ENCODE measurements around the gene SNX21. TPM values are rescaled to one million over a fixed set of nuclear protein-coding genes. Genes with fewer than 3 reads are reported as not detected.
"Not testable (repeated sequence)": the region's sequence is repeated elsewhere in the genome, so short reads cannot be mapped to it uniquely, and the experiment has no call there.

SNX21 gene
- polyA plus RNA-seq, 1 donor from 2014 or later, result 2.4 TPM

DNA sequence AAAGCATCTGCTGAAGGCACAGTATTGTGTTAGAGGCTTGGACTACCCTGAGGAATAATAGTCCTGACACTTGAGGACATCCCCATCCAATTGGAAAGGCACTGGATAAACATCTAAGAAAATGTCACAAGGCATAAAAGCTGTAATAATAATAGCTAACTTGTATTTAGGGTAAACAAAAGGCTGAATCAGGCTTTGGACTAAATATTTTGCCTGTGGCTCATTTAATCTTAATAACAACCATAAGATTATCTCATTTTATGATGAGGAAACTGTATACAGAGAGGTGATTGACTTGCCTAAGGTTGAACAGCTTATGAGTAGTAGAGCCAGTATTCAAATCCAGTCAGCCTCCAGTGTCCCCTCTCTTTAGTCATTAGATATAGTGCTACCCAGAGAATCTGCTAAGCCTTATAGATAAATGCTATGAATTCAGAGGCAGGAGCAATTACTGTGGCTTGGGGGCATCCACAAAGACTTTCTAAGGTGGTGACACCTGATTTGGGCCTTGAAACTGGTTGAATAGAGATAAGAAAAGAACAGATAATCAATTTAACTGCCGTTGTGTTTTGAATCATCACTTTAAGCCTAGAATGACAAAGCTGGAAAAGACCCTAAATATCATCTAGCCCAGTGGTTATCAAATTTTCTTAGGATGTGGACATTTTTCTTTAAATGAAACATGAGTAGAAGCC, 40.0 kb downstream of the SNX21 start:
- Mint-ChIP-seq H3K4me3 (no peak overlapping the region), H3K4me1 (no peaks in the 10 kb centered on the region), H3K9me3 (no peaks in the 10 kb centered on the region), H3K27ac (no peak overlapping the region), H3K36me3 (peaks cover 2% of the 10 kb centered on the region), H3K27me3 (no peaks in the 10 kb centered on the region)

GRCh38 chr20:45874104-45874481, 40.5 kb downstream of the SNX21 start:
- H3K4me1 Mint-ChIP-seq, H3K36me3 Mint-ChIP-seq, H3K4me3 Mint-ChIP-seq, H3K9me3 Mint-ChIP-seq, H3K27ac Mint-ChIP-seq, H3K27me3 Mint-ChIP-seq: not testable (repeated sequence)

DNA sequence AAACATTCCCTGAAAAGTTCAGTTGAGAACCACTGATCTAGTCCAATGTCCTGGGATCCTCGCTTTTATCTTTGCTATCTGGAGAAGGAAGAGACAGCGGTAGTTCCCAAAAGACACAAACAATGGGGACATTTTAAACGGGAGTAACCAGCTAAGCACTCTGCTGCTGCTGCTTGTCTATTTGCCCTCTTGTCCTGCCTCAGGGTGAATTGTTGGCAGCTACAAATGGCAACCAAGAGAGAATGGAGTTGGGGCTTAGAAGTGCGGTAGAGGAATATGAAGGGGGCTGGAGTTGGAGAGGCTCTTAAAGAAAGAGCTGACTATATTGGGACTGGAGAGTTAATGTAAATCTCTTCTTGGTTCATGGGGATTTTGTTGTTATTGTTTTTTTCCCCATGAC, 41.0 kb downstream of the SNX21 start:
- peaks cover 2% of the 10 kb centered on the region for H3K36me3 Mint-ChIP-seq
- H3K27me3 Mint-ChIP-seq, result no peaks in the 10 kb centered on the region
- H3K27ac Mint-ChIP-seq, result no peak overlapping the region
- no peaks in the 10 kb centered on the region for H3K4me1 Mint-ChIP-seq
- no peak overlapping the region for H3K4me3 Mint-ChIP-seq
- H3K9me3 Mint-ChIP-seq, result no peaks in the 10 kb centered on the region

DNA sequence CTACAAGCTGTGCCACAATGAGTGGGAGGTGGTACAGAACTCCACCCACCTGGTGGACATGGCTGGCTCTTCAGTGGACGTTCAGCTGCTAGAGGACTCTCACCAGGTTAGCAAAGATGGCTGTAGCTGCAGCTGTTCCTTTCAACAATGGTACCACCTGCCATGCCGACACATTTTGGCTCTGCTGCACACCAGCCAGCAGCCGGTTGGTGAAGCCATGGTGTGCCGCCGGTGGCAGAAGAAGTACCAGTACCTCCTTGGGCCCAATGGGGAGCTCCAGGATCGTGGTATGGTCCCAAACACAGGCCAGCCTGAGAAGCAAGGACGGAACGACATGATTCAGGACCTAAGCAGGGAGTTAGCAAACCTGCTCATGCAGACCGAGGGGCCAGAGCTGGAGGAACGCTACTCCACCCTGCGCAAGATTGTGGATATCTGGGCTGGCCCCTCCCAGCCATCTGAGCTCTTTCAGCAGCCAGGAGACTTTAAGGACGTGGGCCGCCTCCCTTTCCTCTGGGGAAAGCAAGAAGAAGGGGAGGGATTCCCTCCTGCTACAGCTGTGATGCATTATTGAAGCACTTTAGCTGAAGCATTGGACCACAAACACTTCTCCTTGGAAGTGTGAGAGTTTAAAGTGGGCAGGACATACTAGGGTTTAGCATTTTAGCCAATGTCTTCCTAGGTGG, 44.6 kb downstream of the SNX21 start:
- Mint-ChIP-seq H3K4me1 (peaks cover 13 to 20% (median 17%) of the 10 kb centered on the region in 3 donors), H3K4me3 (no peak overlapping the region), H3K27ac (no peak overlapping the region), H3K27me3 (no peaks in the 10 kb centered on the region), H3K9me3 (no peaks in the 10 kb centered on the region), H3K36me3 (no peaks in the 10 kb centered on the region)

GRCh38 chr20:45880988-45881788, 47.6 kb downstream of the SNX21 start, which contains the start of gene ZSWIM1:
TSS of gene ZSWIM1 (plus strand) at chr20:45881227. CDS start at chr20:45882593, 1,366 bp downstream.
- Mint-ChIP-seq H3K4me3 (peak within 1 kb of the TSS; percentile 87 to 96 (median 92)), H3K4me1 (peaks cover 13 to 25% (median 17%) of the 10 kb centered on the region in 3 donors), H3K27me3 (no peaks in the 10 kb centered on the region), H3K9me3 (no peaks in the 10 kb centered on the region), H3K27ac (peak within 1 kb of the TSS; percentile 68 to 96 (median 89)), H3K36me3 (no peaks in the 10 kb centered on the region)

DNA sequence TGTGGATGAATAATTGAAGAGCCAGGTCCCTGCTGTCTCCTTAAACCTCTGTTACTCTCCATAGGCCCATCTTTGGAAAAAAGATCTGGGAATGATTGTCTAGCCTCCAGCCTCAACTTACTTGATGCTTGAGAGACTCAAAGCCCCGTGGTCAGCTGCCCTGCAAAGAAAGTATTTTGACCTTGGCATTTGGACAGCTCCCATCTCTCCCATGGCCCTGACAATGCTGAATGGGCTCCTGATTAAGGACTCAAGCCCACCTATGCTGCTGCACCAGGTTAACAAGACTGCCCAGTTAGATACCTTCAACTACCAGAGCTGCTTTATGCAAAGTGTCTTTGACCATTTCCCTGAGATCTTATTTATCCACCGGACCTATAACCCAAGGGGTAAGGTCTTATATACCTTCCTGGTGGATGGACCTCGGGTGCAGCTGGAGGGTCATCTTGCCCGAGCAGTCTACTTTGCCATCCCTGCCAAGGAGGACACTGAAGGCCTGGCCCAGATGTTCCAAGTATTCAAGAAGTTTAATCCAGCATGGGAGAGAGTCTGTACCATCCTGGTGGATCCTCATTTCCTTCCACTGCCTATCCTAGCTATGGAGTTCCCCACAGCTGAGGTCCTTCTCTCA, 49.0 kb downstream of the SNX21 start:
- peak overlapping the region in 2 of 3 donors; percentile 46 to 68 for H3K27ac Mint-ChIP-seq

GRCh38 chr20:45883100-45883469, 49.5 kb downstream of the SNX21 start:
- Mint-ChIP-seq H3K9me3 (no peaks in the 10 kb centered on the region), H3K4me1 (peaks cover 13 to 27% (median 20%) of the 10 kb centered on the region in 3 donors), H3K27me3 (no peaks in the 10 kb centered on the region), H3K27ac (no peak overlapping the region), H3K4me3 (peak overlapping the region in 2 of 4 donors; percentile 73 to 76), H3K36me3 (no peaks in the 10 kb centered on the region)

More for the DNA sequence above, 49.0 kb downstream of the SNX21 start:
- Mint-ChIP-seq H3K36me3 (no peaks in the 10 kb centered on the region), H3K27me3 (no peaks in the 10 kb centered on the region), H3K4me1 (peaks cover 13 to 26% (median 20%) of the 10 kb centered on the region in 3 donors), H3K4me3 (peak overlapping the region; percentile 67 to 76 (median 73)), H3K9me3 (no peaks in the 10 kb centered on the region)

GRCh38 chr20:45886590-45887345, 53.2 kb downstream of the SNX21 start:
- Mint-ChIP-seq H3K27me3 (no peaks in the 10 kb centered on the region), H3K27ac (no peak overlapping the region), H3K9me3 (no peaks in the 10 kb centered on the region), H3K4me3 (peak overlapping the region in 1 of 4 donors; percentile 5), H3K4me1 (peaks cover 14 to 27% (median 22%) of the 10 kb centered on the region in 3 donors), H3K36me3 (peaks cover 2% of the 10 kb centered on the region)

- peaks cover 2% of the 10 kb centered on the region for H3K36me3 Mint-ChIP-seq
- peak within 1 kb of the TSS in 1 of 4 donors; percentile 5 for H3K4me3 Mint-ChIP-seq
- no peaks in the 10 kb centered on the region for H3K27me3 Mint-ChIP-seq
These were observed 53.7 kb downstream of the SNX21 start, which contains the start of gene SPATA25 for GRCh38 chr20:45887346-45887715. TSS of gene SPATA25 (minus strand) at chr20:45887622. CDS start at chr20:45887590, 32 bp downstream.

DNA sequence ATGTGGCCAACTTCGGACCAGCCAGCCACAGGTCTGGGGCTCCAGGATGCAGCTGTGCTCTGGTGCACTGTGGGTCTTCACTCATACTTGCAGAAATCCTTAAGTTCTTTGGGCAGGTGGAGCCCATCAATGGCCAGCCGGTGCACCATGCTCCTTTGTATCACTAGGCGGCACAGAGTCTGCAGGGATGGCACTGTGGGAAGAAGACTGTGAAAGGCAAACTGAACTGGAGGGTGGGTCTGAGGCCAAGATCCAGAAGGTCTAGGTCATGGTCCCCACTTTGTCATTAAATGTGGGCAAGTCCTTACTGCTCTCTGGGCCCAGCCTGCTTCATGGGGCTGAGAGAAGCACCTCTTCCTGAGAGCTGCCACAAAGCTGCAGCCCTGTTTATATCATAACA, 55.1 kb downstream of the SNX21 start:
- Mint-ChIP-seq H3K4me3 (peak overlapping the region in 1 of 4 donors; percentile 5), H3K4me1 (peaks cover 22 to 27% (median 25%) of the 10 kb centered on the region in 3 donors), H3K36me3 (peaks cover 2% of the 10 kb centered on the region), H3K27me3 (no peaks in the 10 kb centered on the region), H3K27ac (peak overlapping the region in 2 of 3 donors; percentile 53 to 67), H3K9me3 (no peaks in the 10 kb centered on the region)

More at GRCh38 chr20:45887346-45887715, 53.7 kb downstream of the SNX21 start, which contains the start of gene SPATA25:
- H3K9me3 Mint-ChIP-seq, result no peaks in the 10 kb centered on the region
- peaks cover 15 to 27% (median 19%) of the 10 kb centered on the region in 3 donors for H3K4me1 Mint-ChIP-seq
- H3K27ac Mint-ChIP-seq, result peak within 1 kb of the TSS in 2 of 3 donors; percentile 53 to 67

GRCh38 chr20:45890077-45890984, 56.7 kb downstream of the SNX21 start:
- Mint-ChIP-seq H3K4me3 (peak overlapping the region; percentile 93 to 100 (median 99)), H3K36me3 (peaks cover 2% of the 10 kb centered on the region), H3K27me3 (no peaks in the 10 kb centered on the region), H3K4me1 (peaks cover 25 to 27% (median 27%) of the 10 kb centered on the region in 3 donors), H3K27ac (peak overlapping the region; percentile 94 to 97 (median 96)), H3K9me3 (no peaks in the 10 kb centered on the region)

- Mint-ChIP-seq H3K27ac (peak within 1 kb of the TSS; percentile 94 to 97 (median 96)), H3K36me3 (peaks cover 2% of the 10 kb centered on the region), H3K4me3 (peak within 1 kb of the TSS; percentile 93 to 100 (median 99)), H3K27me3 (no peaks in the 10 kb centered on the region), H3K9me3 (no peaks in the 10 kb centered on the region), H3K4me1 (peaks cover 24 to 27% (median 27%) of the 10 kb centered on the region in 3 donors)
These were observed 57.7 kb downstream of the SNX21 start, which contains the start of the genes CTSA and NEURL2 for GRCh38 chr20:45890985-45891983. TSS of gene CTSA (plus strand) at chr20:45891335. CDS start at chr20:45891569, 234 bp downstream. TSS of gene NEURL2 (minus strand) at chr20:45891208. CDS start at chr20:45890991, 217 bp downstream.

Measured in IgD-negative memory B cell (primary cell).